HL-60 (cell line): ENCODE measurements around the gene GPR155.
A peak's percentile ranks its signal among the peaks of the same experiment; 100 is the strongest.

Experiments used
- POLR2AphosphoS5 ChIP-seq: IDR thresholded peaks from 2 replicates; pipeline ENCODE4 v1.6.1; 2012; ENCODE audit warnings: low read depth
- SPI1 ChIP-seq: IDR thresholded peaks from 2 replicates; pipeline ENCODE4 v1.6.1; 2012; ENCODE audit warnings: low read depth, mild to moderate bottlenecking, borderline replicate concordance
- TF ChIP-seq, protein P1 (sequence below): IDR thresholded peaks from one replicate; pipeline ENCODE4 v1.5.1; 2011; ENCODE audit warnings: low read length, control low read depth, inconsistent platforms; ENCODE audit not compliant: insufficient read depth
- TF ChIP-seq, protein P2 (sequence below): IDR thresholded peaks from 2 replicates; pipeline ENCODE4 v1.6.1; 2012; ENCODE audit warnings: low read depth; ENCODE audit not compliant: insufficient replicate concordance

DNA sequence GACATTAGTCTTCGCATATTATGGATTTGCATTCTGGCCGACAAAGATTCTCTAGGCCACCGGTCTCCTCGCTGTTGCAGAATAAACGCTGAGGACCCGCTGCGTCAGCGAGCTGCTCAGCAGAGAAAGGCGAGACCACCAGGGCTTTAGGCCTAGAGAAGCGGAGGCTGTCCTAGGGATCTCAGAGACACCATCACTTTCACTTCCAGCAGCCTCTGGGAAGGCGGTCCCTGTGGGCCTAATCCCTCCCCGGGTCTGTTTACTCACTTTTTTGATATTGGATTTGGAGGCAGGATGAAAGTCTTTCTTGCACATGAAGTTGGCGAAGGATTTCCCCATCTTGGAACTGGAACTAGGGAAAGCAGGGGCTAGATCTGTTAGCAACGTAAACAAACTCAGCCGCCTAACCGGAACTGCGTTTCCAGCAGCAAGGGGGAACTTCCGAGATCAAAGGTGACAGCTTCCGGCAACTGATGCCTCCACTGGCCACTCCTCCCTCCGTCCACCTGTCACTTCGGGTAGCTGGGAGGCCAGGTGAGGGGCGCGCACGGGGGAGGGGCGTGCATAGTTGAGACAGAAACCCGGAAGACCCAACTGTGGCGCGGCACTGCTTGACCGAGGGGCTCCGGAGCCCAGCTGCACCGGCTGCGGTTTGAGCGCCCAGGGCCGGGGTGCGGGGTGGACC lies 91.4 kb downstream of the GPR155 start, which contains the start of gene SCRN3:
- TF ChIP-seq, protein P1, sequence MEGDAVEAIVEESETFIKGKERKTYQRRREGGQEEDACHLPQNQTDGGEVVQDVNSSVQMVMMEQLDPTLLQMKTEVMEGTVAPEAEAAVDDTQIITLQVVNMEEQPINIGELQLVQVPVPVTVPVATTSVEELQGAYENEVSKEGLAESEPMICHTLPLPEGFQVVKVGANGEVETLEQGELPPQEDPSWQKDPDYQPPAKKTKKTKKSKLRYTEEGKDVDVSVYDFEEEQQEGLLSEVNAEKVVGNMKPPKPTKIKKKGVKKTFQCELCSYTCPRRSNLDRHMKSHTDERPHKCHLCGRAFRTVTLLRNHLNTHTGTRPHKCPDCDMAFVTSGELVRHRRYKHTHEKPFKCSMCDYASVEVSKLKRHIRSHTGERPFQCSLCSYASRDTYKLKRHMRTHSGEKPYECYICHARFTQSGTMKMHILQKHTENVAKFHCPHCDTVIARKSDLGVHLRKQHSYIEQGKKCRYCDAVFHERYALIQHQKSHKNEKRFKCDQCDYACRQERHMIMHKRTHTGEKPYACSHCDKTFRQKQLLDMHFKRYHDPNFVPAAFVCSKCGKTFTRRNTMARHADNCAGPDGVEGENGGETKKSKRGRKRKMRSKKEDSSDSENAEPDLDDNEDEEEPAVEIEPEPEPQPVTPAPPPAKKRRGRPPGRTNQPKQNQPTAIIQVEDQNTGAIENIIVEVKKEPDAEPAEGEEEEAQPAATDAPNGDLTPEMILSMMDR = no peak
- 0 out of 2 replicates have a peak, but pooled peaks have one; percentile 40 for TF ChIP-seq POLR2AphosphoS5
- TF ChIP-seq, protein P2, sequence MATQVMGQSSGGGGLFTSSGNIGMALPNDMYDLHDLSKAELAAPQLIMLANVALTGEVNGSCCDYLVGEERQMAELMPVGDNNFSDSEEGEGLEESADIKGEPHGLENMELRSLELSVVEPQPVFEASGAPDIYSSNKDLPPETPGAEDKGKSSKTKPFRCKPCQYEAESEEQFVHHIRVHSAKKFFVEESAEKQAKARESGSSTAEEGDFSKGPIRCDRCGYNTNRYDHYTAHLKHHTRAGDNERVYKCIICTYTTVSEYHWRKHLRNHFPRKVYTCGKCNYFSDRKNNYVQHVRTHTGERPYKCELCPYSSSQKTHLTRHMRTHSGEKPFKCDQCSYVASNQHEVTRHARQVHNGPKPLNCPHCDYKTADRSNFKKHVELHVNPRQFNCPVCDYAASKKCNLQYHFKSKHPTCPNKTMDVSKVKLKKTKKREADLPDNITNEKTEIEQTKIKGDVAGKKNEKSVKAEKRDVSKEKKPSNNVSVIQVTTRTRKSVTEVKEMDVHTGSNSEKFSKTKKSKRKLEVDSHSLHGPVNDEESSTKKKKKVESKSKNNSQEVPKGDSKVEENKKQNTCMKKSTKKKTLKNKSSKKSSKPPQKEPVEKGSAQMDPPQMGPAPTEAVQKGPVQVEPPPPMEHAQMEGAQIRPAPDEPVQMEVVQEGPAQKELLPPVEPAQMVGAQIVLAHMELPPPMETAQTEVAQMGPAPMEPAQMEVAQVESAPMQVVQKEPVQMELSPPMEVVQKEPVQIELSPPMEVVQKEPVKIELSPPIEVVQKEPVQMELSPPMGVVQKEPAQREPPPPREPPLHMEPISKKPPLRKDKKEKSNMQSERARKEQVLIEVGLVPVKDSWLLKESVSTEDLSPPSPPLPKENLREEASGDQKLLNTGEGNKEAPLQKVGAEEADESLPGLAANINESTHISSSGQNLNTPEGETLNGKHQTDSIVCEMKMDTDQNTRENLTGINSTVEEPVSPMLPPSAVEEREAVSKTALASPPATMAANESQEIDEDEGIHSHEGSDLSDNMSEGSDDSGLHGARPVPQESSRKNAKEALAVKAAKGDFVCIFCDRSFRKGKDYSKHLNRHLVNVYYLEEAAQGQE = no peak
- no peak; the same call in 1 of the 2 replicates for TF ChIP-seq SPI1
